ENCODE results near the gene PAX8.

PAX8 gene

DNA sequence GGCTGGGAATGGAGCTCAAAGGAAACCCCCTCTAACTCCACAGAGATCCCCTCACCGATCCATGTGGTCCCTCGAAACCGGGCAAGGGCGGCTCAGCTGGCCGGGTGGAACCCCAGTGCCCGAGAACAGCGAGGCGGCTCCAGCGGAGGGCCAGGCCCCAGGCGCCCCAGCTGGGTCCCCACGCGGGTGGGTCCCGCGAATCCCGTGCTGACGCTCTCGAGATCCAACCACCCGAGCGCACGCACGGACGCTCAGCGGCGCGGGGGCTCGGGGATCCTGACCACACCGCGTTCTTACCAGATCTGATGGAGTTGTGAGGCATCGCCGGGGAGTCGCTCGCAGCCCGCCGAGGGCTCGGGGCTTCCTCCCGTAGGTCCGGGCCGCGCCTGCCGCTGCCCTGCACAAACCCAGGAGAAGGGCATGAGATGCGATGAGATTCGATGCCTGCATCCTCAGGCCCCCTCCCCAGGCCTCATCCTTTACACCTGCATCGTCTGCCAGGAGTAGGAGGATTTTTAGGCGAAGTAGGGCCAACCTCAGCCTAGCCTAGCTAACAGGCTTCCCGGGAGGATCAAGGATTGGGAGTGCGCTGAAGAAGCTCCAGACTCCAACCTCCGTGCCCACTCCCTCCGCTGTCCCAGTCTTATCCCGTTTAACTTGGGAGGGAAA is 514 bp downstream of the PAX8 start:
- Mint-ChIP-seq H3K9me3 (no peaks in the 10 kb centered on the region), H3K27ac (no peak overlapping the region), H3K36me3 (no peaks in the 10 kb centered on the region), H3K4me3 (no peak overlapping the region), H3K4me1 (peaks cover 5% of the 10 kb centered on the region)
- no peak for ATAC-seq
- no peak for DNase-seq (ENCODE audit: low spot score in 2 of 2)

DNA sequence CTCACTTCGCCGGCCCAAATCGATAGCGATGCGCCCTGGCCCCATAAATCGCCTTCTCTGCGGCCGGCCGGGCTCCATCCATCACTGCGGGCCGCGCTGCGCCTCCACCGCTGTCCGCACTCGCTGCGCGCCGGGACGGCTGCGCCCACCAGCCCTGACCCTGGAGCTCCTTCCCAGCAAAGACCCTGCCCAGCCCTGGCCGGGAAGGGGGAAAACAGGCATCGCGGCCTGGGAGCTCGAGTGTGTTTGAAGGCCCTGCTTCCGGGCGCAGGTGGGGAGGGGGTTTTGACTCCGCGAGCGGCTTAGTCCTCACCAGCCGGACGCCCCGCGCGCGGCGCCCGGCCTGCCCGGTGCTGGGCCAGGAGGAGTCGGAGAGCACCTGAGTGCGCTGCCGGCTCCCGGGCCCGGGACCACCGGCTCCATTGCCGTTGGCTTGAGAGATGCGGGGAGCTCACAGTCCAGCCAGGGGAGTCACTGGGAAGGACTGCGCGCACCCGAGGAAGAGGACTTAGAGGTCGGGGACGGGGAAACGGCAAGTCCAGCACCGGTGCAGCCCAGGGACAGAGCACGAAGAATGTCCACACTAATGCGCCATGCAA is 1.1 kb downstream of the PAX8 start:
- Mint-ChIP-seq H3K4me3 (no peak overlapping the region), H3K9me3 (no peaks in the 10 kb centered on the region), H3K27ac (no peak overlapping the region), H3K4me1 (peaks cover 5% of the 10 kb centered on the region), H3K36me3 (no peaks in the 10 kb centered on the region)
- DNase-seq (ENCODE audit: low spot score in 2 of 2) (no peak), ATAC-seq (no peak)

DNA sequence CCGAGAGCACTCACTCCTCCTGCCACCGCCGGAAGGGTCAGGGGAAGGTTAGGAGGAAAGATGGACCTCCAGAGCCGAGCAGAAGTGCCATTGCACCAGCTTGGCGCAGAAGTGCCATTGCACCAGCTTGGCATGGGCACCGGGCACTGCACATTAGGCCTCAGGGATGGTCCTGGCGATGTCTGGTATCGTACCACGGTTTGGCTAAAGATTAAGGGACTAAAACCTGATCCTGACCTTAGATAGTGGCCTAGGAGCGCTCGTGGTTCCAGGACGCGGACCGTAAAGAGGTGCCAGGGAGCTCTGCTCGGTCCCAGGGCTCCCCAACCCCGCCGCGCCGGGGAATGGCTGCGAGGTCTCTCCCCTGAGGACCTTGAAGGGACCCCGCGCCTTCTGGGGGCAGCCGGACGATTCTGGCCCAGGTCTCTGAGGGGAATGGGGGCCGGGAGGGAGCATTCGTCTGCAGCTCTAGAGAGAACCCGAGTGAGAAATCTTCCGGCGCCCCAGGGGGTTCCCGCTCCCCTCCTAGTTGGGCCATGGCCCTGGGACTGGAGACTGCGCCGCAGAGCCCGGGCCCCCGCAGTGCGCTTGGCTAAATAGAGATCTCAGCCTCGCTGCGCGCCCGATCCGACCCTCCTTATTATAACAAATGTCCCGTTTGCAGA is 1.8 kb downstream of the PAX8 start:
- no peaks in the 10 kb centered on the region for H3K36me3 Mint-ChIP-seq
- DNase-seq (ENCODE audit: low spot score in 2 of 2) (no peak), ATAC-seq (no peak)
- no peak overlapping the region for H3K27ac Mint-ChIP-seq
- no peak overlapping the region for H3K4me3 Mint-ChIP-seq
- H3K9me3 Mint-ChIP-seq = no peaks in the 10 kb centered on the region
- H3K4me1 Mint-ChIP-seq = peaks cover 5% of the 10 kb centered on the region

DNA sequence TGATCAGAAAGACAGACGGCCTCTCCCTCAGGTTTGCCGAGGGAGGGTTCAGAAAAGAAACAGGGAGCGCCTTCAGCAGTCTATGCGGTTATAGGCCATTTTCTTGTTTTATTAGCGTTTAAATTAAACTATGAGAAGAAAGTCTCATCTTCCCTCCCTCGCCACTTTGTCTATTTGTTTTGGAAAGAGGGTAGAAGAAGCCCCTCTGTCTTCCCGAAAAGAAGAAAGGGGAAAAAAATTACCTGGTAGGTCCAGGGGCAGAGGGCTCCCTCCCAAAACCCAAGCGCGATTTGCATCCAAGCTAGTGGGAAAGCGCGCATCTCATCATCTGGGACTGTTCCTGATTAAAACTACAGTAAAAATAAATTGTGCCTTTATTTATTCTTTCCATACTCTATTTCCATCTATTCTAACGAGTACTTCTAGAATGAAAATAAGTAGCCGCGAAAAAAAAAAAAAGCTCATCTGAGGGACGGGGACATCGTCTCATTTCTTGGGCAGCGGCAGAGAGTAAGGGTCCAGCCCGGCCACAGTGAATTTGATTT is 2.4 kb downstream of the PAX8 start:
- no peaks in the 10 kb centered on the region for H3K36me3 Mint-ChIP-seq
- no peak overlapping the region for H3K27ac Mint-ChIP-seq
- peaks cover 5% of the 10 kb centered on the region for H3K4me1 Mint-ChIP-seq
- no peak for DNase-seq (ENCODE audit: low spot score in 2 of 2)
- no peaks in the 10 kb centered on the region for H3K9me3 Mint-ChIP-seq
- no peak overlapping the region for H3K4me3 Mint-ChIP-seq
- no peak for ATAC-seq

DNA sequence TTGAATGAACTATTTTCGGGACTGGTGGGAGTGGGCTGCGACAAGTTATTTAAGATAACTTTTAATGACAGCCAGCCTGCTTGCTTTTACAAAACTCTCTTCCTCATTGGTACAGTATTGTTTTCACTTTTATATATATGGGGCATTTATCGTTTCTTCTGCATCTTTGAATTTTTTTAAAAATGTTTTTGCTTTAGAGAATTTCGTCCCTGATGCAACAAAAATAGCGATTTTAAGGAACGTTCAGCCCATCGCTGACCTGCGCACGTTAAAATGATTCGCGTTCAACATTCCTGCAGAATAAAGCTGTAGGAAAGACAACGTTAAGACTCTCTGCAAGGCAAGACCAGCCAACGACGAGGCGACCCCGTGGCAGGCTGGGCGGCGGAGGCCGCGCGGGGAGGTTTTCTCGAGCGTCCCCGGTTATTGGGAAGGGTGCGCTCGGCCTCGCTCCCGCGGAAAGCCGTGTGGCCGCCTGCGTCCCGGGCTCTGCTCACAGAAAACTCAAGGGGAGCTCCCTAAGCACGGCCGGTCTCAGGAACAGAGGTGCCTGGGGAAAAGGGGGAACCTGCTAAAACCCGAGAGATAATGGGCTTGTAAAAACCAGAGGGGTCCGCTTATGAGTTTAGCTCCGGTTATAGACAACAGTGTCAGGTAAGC is 3.0 kb downstream of the PAX8 start:
- ATAC-seq (no peak), DNase-seq (ENCODE audit: low spot score in 2 of 2) (no peak)
- Mint-ChIP-seq H3K36me3 (no peaks in the 10 kb centered on the region), H3K4me1 (peaks cover 5% of the 10 kb centered on the region), H3K27ac (no peak overlapping the region), H3K9me3 (no peaks in the 10 kb centered on the region), H3K4me3 (no peak overlapping the region)

DNA sequence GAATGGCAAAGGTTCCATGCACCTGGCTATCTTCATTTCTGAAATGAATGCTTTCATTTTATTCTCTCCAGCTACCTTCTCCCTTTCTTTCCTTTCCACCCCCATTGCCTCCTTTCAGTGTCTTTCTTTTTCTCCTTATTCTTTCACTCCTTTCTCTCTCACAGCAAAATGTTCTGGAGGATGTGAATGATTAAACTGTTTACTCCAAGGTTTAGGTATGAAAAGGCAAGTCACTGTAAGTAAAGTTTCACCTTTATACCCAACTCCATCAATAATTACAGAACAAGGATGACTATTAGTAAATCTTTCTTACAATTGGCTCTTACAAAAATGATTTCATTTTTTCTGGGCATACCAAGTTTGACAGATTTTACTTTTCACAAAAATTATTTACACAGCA is 4.3 kb downstream of the PAX8 start:
- ATAC-seq (no peak), DNase-seq (ENCODE audit: low spot score in 2 of 2) (no peak)

DNA sequence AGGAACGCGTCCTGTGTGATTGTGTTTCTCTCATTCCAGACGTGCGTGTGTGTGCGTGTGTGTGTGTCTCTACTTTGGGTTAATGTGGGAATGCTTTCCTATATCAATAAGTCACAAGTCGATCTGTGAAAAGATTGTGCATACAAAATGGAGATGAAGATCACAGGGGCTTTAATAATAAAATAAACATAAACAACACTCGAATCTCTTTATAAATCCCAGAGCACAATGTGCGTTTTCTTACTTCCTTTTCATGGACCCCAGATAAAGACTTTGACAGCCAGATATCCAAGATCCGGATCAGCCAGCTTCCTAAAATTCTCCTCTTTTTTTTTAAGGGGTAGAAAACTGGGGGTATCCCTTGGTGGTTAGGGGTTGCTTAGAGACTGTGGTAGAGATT is 4.7 kb downstream of the PAX8 start:
- DNase-seq (ENCODE audit: low spot score in 2 of 2) = no peak
- no peaks in the 10 kb centered on the region for H3K9me3 Mint-ChIP-seq
- no peak for ATAC-seq
- no peak overlapping the region for H3K27ac Mint-ChIP-seq
- no peaks in the 10 kb centered on the region for H3K36me3 Mint-ChIP-seq
- no peaks in the 10 kb centered on the region for H3K4me1 Mint-ChIP-seq
- H3K4me3 Mint-ChIP-seq = no peak overlapping the region

More for the DNA sequence above, 4.3 kb downstream of the PAX8 start:
- H3K27ac Mint-ChIP-seq = no peak overlapping the region
- H3K4me3 Mint-ChIP-seq = no peak overlapping the region
- H3K9me3 Mint-ChIP-seq = no peaks in the 10 kb centered on the region
- H3K36me3 Mint-ChIP-seq = no peaks in the 10 kb centered on the region
- H3K4me1 Mint-ChIP-seq = no peaks in the 10 kb centered on the region

DNA sequence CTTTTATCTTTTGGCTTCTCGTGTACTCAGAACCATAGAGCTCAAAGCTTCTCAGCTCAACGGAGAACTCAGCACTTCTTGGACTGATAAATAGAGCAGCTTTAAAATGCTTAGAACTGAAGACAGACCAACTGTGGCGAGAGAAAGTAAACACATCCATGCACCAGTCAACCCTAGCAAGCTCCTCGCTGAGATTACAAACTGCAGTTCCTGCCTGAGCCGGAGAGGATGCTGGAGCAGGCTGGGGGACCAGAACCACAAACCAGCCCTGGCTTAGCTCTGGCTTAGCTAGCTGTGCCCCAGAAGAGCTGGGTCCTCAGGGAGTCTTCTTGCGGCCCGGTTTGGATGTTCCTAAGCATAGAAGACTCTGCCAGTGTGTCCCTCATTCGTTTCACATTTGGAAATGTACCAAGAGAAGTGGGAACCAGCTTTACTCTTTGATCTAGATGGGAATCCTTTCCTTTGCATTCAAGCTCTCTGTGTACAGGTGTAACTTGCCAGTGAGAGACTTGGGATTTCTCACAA is 5.6 kb downstream of the PAX8 start:
- peak; percentile 89 for ATAC-seq
- H3K4me1 Mint-ChIP-seq = no peaks in the 10 kb centered on the region
- H3K36me3 Mint-ChIP-seq = no peaks in the 10 kb centered on the region
- H3K9me3 Mint-ChIP-seq = no peaks in the 10 kb centered on the region
- H3K27ac Mint-ChIP-seq = no peak overlapping the region
- H3K4me3 Mint-ChIP-seq = no peak overlapping the region
- peak in 1 of 2 donors; percentile 9 for DNase-seq (ENCODE audit: low spot score in 2 of 2)

DNA sequence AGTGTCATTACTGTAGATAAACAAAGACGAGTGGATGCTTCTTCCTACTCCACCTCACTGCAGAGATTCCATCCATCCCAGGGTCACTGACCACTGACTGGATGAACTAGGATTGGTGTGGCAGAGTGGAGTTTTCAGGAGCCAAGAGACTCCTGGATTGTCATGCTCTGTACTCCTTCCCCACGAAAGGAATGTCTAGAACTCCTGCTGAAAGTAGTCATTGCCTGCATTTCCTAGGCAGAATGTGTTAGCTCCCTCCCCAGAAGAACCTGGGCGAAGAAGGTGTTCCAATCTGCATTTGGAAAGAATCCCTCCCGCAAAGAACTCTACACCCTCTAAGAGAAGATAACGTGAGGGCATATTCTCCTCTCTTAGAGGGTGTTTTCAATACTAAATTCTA is 6.2 kb downstream of the PAX8 start:
- ATAC-seq = no peak
- H3K27ac Mint-ChIP-seq = no peak overlapping the region
- DNase-seq (ENCODE audit: low spot score in 2 of 2) = no peak
- H3K4me3 Mint-ChIP-seq = no peak overlapping the region
- H3K9me3 Mint-ChIP-seq = no peaks in the 10 kb centered on the region
- no peaks in the 10 kb centered on the region for H3K4me1 Mint-ChIP-seq
- no peaks in the 10 kb centered on the region for H3K36me3 Mint-ChIP-seq

DNA sequence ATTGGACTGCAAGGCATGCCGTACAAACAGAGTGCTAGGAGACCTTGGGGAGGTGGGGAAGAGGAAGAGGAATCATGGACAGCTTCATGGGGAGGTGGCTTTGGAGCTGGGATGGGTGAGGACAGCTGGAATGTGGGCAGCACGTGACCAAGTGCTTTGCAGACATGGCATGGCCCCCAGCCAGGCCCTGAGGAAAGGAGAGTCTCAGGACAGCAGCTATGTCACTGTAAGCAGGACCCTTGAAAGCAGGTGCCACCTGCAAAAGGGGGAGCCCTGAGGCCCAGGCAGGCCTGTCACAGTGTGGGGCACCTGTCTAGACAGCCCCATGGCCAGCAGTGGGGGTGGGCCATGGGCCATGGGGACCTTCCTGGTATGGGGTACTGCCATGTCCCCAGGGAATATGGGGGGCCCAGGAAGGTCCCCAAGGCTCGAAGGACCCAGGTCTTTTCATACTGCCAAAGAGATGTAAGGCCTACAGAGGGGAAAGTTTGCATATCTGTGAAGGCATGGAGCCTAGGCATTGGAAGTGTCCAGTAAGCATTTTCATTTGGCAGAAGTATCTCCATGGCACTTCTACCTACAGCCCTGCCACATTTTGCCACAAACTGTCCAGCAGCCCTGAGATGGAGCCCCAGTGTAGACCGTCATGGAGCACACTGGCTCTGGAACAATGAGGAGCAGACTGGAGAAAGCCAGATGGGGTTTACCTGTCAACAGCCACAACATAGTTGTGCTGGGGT is 9.9 kb downstream of the PAX8 start:
- Mint-ChIP-seq H3K4me1 (no peaks in the 10 kb centered on the region), H3K36me3 (no peaks in the 10 kb centered on the region), H3K4me3 (no peak overlapping the region), H3K27ac (no peak overlapping the region), H3K9me3 (no peaks in the 10 kb centered on the region)
- DNase-seq (ENCODE audit: low spot score in 2 of 2) (no peak), ATAC-seq (no peak)

DNA sequence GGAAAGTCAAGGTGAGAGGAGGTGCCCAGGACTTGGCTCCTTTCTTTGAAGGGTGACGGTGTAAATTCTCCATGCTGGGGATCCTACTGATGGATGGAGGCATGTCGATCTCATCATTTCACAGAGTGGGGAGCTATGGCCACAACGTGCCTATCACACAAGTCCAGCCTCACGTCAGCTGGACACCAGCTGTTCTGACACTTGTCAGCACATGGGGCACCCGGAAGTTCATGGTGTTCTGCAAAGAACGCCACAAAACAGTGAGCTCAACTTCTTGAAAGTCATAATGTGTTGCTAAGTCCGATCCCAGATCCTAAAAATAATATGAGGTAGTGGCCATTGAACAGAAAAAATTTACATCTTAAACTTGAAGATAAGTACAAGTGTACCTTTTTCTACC is 12.3 kb downstream of the PAX8 start:
- Mint-ChIP-seq H3K36me3 (no peaks in the 10 kb centered on the region), H3K4me3 (no peak overlapping the region), H3K9me3 (no peaks in the 10 kb centered on the region), H3K4me1 (no peaks in the 10 kb centered on the region), H3K27ac (no peak overlapping the region)
- ATAC-seq (no peak), DNase-seq (ENCODE audit: low spot score in 2 of 2) (no peak)

DNA sequence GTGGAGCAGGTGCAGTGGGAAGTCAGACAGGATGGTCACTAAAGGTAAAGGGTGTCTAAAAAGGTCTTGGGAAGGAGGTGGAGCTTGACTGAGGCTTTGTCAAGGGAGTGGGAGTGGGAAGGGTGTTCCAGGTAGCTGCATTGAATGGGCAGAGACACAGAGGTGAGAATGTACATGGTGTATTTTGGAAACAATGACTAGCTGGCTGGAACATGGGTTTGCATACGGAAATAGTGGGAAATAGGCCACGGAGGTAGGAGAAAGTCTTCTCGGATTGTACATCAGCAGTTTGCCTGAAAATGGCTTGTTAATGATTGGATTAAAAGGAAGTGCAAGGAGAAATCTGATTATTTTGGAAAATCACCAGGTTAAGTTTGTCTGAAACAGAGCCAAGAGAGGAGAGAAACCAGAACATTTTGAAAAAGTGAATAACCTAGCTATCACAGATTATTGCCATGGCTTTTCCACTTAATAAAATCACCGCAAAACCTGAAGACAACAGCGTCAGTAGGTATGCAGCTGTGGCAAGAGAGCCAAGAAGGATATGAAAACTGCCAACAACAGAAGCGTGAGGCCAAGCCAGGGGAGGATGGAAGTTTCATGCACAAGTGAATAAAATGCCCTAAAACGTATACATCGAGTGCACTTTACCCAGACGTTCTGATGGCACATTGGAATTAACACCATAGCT is 13.9 kb downstream of the PAX8 start:
- DNase-seq (ENCODE audit: low spot score in 2 of 2) (no peak), ATAC-seq (no peak)
- Mint-ChIP-seq H3K36me3 (no peaks in the 10 kb centered on the region), H3K4me1 (no peaks in the 10 kb centered on the region), H3K9me3 (no peaks in the 10 kb centered on the region), H3K27ac (no peak overlapping the region), H3K4me3 (no peak overlapping the region)

DNA sequence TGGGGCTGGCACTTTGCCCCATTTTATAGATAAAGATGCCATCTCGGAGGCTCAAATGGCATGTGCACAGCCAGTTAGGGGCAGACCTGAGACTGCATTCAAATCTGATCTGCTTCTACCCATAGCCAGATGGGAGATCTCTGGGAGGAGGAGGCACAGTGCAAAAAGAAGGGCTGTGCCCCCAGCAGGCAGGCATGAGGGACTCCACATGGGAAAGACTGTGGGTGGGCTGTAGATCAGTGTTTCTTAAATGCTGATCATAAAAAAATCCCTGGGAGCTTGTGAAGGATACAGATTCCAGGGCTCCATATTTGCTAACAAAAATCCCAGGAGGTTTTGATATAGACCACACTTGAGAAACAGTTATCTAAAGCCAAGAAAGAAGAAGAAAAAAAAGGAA is 15.2 kb downstream of the PAX8 start:
- ATAC-seq (no peak), DNase-seq (ENCODE audit: low spot score in 2 of 2) (no peak)
- Mint-ChIP-seq H3K9me3 (no peaks in the 10 kb centered on the region), H3K36me3 (no peaks in the 10 kb centered on the region), H3K27ac (no peak overlapping the region), H3K4me3 (no peak overlapping the region), H3K4me1 (no peaks in the 10 kb centered on the region)

DNA sequence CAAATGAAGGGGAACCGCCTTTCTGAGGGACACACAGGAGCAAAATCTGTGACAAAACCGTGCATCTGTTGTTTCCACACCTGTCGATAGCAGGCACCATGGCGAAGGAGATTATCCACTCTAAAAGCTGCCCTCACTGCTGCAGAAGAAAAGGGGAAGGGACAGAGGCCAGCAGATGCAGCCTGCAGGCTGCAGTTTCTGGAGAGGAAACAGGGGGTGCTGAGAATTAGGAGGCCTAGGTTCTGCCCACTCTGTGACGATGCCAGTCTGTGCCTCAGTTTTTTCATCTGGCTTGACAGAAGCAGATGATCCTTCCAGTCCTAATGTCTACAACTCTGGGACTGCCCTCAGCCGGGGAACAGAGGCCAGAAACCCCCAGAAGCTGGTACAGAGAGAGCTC is 17.7 kb downstream of the PAX8 start:
- peaks cover 5% of the 10 kb centered on the region for H3K4me1 Mint-ChIP-seq
- ATAC-seq (no peak), DNase-seq (ENCODE audit: low spot score in 2 of 2) (no peak)
- no peaks in the 10 kb centered on the region for H3K9me3 Mint-ChIP-seq
- no peak overlapping the region for H3K4me3 Mint-ChIP-seq
- peak overlapping the region; percentile 15 for H3K27ac Mint-ChIP-seq
- H3K36me3 Mint-ChIP-seq = no peaks in the 10 kb centered on the region
